Bronchial epithelial cell (primary cell): Measurements from ENCODE around the gene PPFIA1. TPM values are rescaled to one million over a fixed set of nuclear protein-coding genes. Genes with fewer than 3 reads are reported as not detected.

Source experiments
- DNase-seq: peaks from one replicate; pipeline ENCODE4 v3.0.0-alpha.2; 2010; ENCODE audit warnings: low read depth
- FAIRE-seq: peaks from 2 replicates; lab custom pipeline; 2011; peaks lifted over from hg19 to GRCh38; lab: Jason Lieb, UNC
- H3K27me3 ChIP-seq: 2 replicates; pipeline ENCODE4 v1.5.1; 2011; ENCODE audit warnings: low read length; ENCODE audit not compliant: control insufficient read depth, insufficient read depth
- H3K36me3 ChIP-seq: 2 replicates; pipeline ENCODE4 v1.5.1; 2011; ENCODE audit warnings: low read length; ENCODE audit not compliant: control insufficient read depth, insufficient read depth
- H3K4me3 ChIP-seq: 2 replicates; pipeline ENCODE4 v1.5.1; 2011; ENCODE audit warnings: mild to moderate bottlenecking, low read depth, low read length, control low read depth
- total RNA-seq: library from RNA; depleted of rRNA; stranded (reverse); fragments of >200 nt; gene quantifications from 2 replicates; pipeline ENCODE4 v1.2.1, GENCODE V29; 2014
- TF ChIP-seq, protein P1 (sequence below): IDR thresholded peaks from 2 replicates; pipeline ENCODE4 v1.5.1; 2011; ENCODE audit warnings: mild to moderate bottlenecking, moderate library complexity, low read length, control low read depth, inconsistent platforms; ENCODE audit not compliant: insufficient read depth, severe bottlenecking

Gene PPFIA1
- total RNA-seq, 1 donor from 2014 or later = 35.0 TPM

DNA sequence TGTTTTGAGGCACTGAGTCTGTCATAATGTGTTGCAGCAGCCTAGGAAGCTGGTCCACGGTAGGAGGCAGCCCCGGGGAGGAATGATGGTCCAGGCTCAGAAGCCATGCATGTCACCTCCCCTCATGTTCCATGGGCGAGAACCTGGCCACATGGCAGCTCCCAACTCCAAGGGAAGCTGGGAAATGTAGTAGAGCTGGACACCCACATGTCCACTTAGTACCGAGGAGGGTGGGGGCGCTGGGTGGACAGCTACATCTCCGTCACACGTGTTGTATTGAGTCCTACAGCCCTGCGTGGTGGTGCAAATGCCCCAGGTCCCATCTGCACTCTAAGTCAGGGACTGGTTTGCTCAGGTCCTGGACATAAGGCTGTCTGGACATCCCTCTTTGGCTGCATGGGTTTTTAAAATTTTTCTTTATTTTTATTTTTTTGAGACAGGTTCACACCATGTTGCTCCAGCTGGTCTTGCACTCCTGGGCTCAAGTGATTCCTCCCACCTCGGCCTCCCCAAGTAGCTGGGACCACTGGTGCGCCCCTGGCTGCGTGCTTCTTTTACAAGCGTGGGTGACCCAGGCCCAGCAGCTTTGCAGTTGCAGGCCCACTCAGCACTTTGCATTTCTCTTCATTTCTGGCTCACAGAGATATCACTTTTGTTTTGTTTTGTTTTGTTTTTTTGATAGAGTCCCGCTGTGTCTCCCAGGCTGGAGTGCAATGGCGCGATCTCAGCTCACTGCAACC, 123.9 kb downstream of the PPFIA1 start:
- TF ChIP-seq, protein P1, sequence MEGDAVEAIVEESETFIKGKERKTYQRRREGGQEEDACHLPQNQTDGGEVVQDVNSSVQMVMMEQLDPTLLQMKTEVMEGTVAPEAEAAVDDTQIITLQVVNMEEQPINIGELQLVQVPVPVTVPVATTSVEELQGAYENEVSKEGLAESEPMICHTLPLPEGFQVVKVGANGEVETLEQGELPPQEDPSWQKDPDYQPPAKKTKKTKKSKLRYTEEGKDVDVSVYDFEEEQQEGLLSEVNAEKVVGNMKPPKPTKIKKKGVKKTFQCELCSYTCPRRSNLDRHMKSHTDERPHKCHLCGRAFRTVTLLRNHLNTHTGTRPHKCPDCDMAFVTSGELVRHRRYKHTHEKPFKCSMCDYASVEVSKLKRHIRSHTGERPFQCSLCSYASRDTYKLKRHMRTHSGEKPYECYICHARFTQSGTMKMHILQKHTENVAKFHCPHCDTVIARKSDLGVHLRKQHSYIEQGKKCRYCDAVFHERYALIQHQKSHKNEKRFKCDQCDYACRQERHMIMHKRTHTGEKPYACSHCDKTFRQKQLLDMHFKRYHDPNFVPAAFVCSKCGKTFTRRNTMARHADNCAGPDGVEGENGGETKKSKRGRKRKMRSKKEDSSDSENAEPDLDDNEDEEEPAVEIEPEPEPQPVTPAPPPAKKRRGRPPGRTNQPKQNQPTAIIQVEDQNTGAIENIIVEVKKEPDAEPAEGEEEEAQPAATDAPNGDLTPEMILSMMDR = no peak
- Histone ChIP-seq H3K27me3 (no peaks in the 10 kb centered on the region), H3K36me3 (peaks cover 3% of the 10 kb centered on the region), H3K4me3 (no peak overlapping the region)
- no peak for FAIRE-seq
- no peak for DNase-seq

DNA sequence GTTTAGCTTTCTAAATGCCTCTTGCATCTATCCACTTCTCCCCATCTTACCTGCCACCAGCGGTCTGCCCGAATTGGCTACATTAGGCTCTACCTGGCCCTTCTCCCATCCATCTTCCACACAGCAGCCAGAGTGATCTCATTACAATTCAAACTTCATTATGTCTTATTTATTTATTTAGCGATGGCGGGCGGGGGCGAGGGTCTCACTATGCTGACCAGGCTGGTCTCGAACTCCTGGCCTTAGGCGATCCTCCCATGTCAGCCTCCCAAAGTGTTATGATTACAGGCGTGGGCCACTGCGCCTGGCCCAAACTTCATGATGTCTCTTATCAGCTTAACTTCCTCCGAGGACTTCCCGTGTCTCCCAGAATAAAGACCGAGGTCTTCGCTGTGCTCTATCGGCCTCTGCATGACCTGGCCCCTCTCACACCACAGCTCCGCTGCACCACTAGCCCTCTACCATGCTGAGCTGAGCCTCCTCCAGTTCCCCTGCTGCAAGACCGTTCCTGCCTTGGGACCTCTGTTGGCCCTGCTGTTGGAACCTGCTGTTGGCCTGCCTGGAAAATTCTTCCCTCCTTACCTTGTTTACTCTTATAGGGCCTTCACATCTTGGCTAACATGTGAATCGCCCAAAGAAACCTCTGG, 127.0 kb downstream of the PPFIA1 start:
- Histone ChIP-seq H3K4me3 (peak overlapping the region; percentile 92), H3K27me3 (no peaks in the 10 kb centered on the region), H3K36me3 (peaks cover 3% of the 10 kb centered on the region)
- TF ChIP-seq, protein P1 = no peak
- DNase-seq (no peak), FAIRE-seq (no peak)

- DNase-seq = peak; percentile 74
- H3K4me3 ChIP-seq = peak within 1 kb of the TSS; percentile 92
- FAIRE-seq = no peak
- H3K36me3 ChIP-seq = peaks cover 3% of the 10 kb centered on the region
- no peaks in the 10 kb centered on the region for H3K27me3 ChIP-seq
- TF ChIP-seq, protein P1 = no peak
These were observed 127.7 kb downstream of the PPFIA1 start, which contains the start of gene CTTN for GRCh38 chr11:70397983-70398833. CTTN (plus strand) TSS chr11:70398529; CDS start chr11:70407298, 8,769 bp downstream.

DNA sequence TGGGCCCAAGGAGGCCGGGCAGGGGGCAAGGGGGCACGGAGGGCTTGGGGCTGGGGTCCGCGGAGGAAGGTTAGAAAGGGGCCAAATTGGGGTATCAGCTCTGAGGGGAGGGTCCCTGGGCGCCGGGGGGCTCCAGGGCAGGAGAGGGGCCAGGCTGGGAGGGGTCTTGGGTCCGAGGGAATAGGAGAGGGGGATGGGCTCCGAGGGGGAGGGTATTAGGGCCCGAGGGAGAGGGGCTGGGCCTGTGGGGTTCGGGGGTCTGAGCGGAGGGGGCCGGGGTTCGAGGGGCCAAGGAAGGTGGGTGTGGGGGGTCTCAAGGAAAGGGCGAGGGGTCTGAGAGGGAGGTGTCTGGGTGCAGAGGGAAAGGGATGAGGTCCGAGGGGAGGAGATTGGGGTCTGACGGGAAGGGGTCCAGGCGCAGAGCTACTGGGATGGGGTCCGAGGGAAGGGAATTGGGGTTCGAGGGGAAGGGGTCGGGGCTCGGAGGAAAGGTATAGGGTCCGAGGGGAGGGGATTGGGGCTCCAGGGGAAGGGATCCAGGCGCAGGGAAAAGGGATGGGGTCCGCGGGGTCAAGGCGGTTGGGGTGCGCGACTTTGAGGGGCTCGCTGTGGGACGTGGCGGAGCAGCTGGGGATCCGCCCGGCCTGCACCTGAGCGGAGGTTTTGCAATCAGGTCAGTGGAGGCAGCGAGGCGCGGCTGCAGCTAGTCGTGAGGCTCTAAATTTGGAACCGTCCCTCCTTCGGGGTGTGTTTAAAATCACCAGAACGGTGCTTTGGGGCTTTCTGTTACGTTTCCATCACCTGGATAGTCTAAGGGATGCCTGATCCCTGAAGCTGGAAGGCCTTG, 128.6 kb downstream of the PPFIA1 start:
- Histone ChIP-seq H3K36me3 (peaks cover 1% of the 10 kb centered on the region), H3K4me3 (peak overlapping the region; percentile 92), H3K27me3 (no peaks in the 10 kb centered on the region)
- TF ChIP-seq, protein P1 = no peak
- DNase-seq (no peak), FAIRE-seq (no peak)

GRCh38 chr11:70399681-70400112, 129.2 kb downstream of the PPFIA1 start:
- H3K4me3 ChIP-seq = peak overlapping the region; percentile 92
- DNase-seq (peak; percentile 88), FAIRE-seq (no peak)
- TF ChIP-seq, protein P1 = no peak
- H3K27me3 ChIP-seq = no peaks in the 10 kb centered on the region
- peaks cover 1% of the 10 kb centered on the region for H3K36me3 ChIP-seq
